ENCODE measurements around the gene GAB2.

Gene GAB2

DNA sequence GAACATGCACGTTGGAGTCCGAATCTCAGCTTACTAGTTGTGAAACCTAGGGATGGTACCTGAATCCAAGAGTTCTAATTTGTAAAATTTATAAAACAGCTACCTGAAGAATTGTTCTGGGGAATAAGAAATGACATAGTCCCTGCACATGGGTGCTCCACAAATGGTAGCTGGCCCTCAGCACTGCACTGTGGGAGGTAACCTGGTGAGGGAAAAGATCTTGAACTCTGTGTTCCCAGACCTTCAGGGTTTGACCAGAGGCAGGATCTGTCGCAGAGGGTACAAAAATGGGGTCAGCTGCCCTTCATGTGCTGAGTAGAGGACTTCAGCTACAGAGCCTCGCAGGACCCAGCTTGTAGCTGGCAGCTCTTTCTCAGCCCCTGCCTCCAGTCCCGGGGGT is 155.4 kb downstream of the GAB2 start:
- CTCF ChIA-PET = no interaction called here
- Histone ChIP-seq H3K9me3 (ENCODE audit: control insufficient read depth, insufficient read depth, low read depth, low read length) (no peaks in the 10 kb centered on the region), H3K27ac (ENCODE audit: extremely low read depth, low read depth, low read length) (no peak overlapping the region), H3K36me3 (ENCODE audit: control insufficient read depth in 2 of 2, insufficient read depth in 1 of 2, low read length in 2 of 2) (no peaks in the 10 kb centered on the region), H3K4me3 (ENCODE audit: low read depth, low read length) (no peak overlapping the region), H3K4me1 (ENCODE audit: control insufficient read depth, insufficient read depth, low read length) (no peaks in the 10 kb centered on the region)
- TF ChIP-seq ZSCAN30 (tag by site-specific recombination; IDR thresholded peaks at IDR 0.05) = no peak
- TF ChIP-seq ZNF157 (tag by site-specific recombination; IDR thresholded peaks at IDR 0.05) = no peak
- POLR2A ChIA-PET = no interaction called here

DNA sequence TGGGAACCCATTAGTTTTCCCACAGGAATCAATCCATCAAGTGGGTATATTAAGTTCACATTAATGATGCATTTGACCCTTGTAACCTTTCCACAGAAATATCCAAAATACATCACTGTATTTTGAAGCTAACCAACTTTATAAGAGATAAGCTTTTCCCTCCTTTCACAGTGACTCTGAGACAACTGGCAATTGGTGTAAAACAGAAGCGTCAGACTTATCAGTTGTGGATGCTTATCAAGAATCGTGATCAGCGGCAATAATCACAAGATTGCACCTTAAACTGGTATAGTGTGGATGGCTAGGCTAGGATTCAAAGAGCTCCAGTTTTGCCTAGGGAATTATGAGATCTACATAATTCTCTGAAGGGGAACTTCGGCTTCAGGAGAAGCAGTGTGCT is 155.8 kb downstream of the GAB2 start:
- no peak for TF ChIP-seq ZIC2 (tag by site-specific recombination; IDR thresholded peaks at IDR 0.05)
- TF ChIP-seq, protein P1, sequence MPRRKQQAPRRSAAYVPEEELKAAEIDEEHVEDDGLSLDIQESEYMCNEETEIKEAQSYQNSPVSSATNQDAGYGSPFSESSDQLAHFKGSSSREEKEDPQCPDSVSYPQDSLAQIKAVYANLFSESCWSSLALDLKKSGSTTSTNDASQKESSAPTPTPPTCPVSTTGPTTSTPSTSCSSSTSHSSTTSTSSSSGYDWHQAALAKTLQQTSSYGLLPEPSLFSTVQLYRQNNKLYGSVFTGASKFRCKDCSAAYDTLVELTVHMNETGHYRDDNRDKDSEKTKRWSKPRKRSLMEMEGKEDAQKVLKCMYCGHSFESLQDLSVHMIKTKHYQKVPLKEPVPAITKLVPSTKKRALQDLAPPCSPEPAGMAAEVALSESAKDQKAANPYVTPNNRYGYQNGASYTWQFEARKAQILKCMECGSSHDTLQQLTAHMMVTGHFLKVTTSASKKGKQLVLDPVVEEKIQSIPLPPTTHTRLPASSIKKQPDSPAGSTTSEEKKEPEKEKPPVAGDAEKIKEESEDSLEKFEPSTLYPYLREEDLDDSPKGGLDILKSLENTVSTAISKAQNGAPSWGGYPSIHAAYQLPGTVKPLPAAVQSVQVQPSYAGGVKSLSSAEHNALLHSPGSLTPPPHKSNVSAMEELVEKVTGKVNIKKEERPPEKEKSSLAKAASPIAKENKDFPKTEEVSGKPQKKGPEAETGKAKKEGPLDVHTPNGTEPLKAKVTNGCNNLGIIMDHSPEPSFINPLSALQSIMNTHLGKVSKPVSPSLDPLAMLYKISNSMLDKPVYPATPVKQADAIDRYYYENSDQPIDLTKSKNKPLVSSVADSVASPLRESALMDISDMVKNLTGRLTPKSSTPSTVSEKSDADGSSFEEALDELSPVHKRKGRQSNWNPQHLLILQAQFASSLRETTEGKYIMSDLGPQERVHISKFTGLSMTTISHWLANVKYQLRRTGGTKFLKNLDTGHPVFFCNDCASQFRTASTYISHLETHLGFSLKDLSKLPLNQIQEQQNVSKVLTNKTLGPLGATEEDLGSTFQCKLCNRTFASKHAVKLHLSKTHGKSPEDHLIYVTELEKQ (tag by site-specific recombination; IDR thresholded peaks at IDR 0.05; ENCODE audit: borderline replicate concordance) = no peak
- TF ChIP-seq, protein P2, sequence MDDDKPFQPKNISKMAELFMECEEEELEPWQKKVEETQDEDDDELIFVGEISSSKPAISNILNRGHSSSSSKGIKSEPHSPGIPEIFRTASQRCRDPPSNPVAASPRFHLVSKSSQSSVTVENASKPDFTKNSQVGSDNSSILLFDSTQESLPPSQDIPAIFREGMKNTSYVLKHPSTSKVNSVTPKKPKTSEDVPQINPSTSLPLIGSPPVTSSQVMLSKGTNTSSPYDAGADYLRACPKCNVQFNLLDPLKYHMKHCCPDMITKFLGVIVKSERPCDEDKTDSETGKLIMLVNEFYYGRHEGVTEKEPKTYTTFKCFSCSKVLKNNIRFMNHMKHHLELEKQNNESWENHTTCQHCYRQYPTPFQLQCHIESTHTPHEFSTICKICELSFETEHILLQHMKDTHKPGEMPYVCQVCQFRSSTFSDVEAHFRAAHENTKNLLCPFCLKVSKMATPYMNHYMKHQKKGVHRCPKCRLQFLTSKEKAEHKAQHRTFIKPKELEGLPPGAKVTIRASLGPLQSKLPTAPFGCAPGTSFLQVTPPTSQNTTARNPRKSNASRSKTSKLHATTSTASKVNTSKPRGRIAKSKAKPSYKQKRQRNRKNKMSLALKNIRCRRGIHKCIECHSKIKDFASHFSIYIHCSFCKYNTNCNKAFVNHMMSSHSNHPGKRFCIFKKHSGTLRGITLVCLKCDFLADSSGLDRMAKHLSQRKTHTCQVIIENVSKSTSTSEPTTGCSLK (tag by site-specific recombination; IDR thresholded peaks at IDR 0.05) = no peak
- no peak for TF ChIP-seq ZNF501 (tag by site-specific recombination; IDR thresholded peaks at IDR 0.05)
- no peak for TF ChIP-seq ZNF707 (tag by site-specific recombination; IDR thresholded peaks at IDR 0.05)
- no peak for TF ChIP-seq ZFP37 (tag by site-specific recombination; IDR thresholded peaks at IDR 0.05)
- TF ChIP-seq ZNF112 (tag by site-specific recombination; IDR thresholded peaks at IDR 0.05) = no peak
- TF ChIP-seq ZNF548 (tag by site-specific recombination; IDR thresholded peaks at IDR 0.05) = no peak
- TF ChIP-seq, protein P3, sequence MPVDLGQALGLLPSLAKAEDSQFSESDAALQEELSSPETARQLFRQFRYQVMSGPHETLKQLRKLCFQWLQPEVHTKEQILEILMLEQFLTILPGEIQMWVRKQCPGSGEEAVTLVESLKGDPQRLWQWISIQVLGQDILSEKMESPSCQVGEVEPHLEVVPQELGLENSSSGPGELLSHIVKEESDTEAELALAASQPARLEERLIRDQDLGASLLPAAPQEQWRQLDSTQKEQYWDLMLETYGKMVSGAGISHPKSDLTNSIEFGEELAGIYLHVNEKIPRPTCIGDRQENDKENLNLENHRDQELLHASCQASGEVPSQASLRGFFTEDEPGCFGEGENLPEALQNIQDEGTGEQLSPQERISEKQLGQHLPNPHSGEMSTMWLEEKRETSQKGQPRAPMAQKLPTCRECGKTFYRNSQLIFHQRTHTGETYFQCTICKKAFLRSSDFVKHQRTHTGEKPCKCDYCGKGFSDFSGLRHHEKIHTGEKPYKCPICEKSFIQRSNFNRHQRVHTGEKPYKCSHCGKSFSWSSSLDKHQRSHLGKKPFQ (tag by site-specific recombination; IDR thresholded peaks at IDR 0.05) = no peak
- no peak for TF ChIP-seq ZBTB17 (tag by site-specific recombination; IDR thresholded peaks at IDR 0.05)
- TF ChIP-seq, protein P4, sequence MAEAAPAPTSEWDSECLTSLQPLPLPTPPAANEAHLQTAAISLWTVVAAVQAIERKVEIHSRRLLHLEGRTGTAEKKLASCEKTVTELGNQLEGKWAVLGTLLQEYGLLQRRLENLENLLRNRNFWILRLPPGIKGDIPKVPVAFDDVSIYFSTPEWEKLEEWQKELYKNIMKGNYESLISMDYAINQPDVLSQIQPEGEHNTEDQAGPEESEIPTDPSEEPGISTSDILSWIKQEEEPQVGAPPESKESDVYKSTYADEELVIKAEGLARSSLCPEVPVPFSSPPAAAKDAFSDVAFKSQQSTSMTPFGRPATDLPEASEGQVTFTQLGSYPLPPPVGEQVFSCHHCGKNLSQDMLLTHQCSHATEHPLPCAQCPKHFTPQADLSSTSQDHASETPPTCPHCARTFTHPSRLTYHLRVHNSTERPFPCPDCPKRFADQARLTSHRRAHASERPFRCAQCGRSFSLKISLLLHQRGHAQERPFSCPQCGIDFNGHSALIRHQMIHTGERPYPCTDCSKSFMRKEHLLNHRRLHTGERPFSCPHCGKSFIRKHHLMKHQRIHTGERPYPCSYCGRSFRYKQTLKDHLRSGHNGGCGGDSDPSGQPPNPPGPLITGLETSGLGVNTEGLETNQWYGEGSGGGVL (tag by site-specific recombination; IDR thresholded peaks at IDR 0.05) = no peak
- no peak for TF ChIP-seq ZNF366 (tag by site-specific recombination; conservative IDR thresholded peaks at IDR 0.05)
- no peak for TF ChIP-seq ZNF561 (tag by site-specific recombination; IDR thresholded peaks at IDR 0.05; ENCODE audit: borderline replicate concordance)
- TF ChIP-seq BCL11B (tag by site-specific recombination; IDR thresholded peaks at IDR 0.05; ENCODE audit: low read depth) = no peak
- no peak for TF ChIP-seq SALL2 (tag by site-specific recombination; IDR thresholded peaks at IDR 0.05; ENCODE audit: borderline replicate concordance)
- no peaks in the 10 kb centered on the region for H3K9me3 ChIP-seq (ENCODE audit: control insufficient read depth, insufficient read depth, low read depth, low read length)
- CTCF ChIA-PET = interaction anchor here (0.5 kb wide), 1 partner anchor 99 kb away, joined by 4 read pairs; no protein-coding TSS in a partner anchor
- H3K4me1 ChIP-seq (ENCODE audit: control insufficient read depth, insufficient read depth, low read length) = no peaks in the 10 kb centered on the region
- no peak overlapping the region for H3K4me3 ChIP-seq (ENCODE audit: low read depth, low read length)
- H3K27ac ChIP-seq (ENCODE audit: extremely low read depth, low read depth, low read length) = no peak overlapping the region
- POLR2A ChIA-PET = no interaction called here
- H3K36me3 ChIP-seq (ENCODE audit: control insufficient read depth in 2 of 2, insufficient read depth in 1 of 2, low read length in 2 of 2) = no peaks in the 10 kb centered on the region
